Esophagus squamous epithelium (tissue), 4 donors: ENCODE measurements around the gene PIP4P1.

Experiments used
- POLR2A ChIP-seq, 4 donors: fragments of 450-650 bp; IDR thresholded peaks; one replicate each; pipeline ENCODE4 v1.6.1; 2017; ENCODE audit warnings: antibody characterized with exemption in 4 of 4, mild to moderate bottlenecking in 4 of 4, moderate library complexity in 3 of 4
- TF ChIP-seq, protein P1 (sequence below), 6 experiments: fragments of 450-650 bp in 4 of 6; fragments of 200-600 bp in 2 of 6; sonication (generic) in 2 of 6; IDR thresholded peaks; one replicate each; pipeline ENCODE4 v1.5.1; 2016 to 2019; ENCODE audit warnings: antibody characterized with exemption in 6 of 6, mild to moderate bottlenecking in 4 of 6, moderate library complexity in 4 of 6

DNA sequence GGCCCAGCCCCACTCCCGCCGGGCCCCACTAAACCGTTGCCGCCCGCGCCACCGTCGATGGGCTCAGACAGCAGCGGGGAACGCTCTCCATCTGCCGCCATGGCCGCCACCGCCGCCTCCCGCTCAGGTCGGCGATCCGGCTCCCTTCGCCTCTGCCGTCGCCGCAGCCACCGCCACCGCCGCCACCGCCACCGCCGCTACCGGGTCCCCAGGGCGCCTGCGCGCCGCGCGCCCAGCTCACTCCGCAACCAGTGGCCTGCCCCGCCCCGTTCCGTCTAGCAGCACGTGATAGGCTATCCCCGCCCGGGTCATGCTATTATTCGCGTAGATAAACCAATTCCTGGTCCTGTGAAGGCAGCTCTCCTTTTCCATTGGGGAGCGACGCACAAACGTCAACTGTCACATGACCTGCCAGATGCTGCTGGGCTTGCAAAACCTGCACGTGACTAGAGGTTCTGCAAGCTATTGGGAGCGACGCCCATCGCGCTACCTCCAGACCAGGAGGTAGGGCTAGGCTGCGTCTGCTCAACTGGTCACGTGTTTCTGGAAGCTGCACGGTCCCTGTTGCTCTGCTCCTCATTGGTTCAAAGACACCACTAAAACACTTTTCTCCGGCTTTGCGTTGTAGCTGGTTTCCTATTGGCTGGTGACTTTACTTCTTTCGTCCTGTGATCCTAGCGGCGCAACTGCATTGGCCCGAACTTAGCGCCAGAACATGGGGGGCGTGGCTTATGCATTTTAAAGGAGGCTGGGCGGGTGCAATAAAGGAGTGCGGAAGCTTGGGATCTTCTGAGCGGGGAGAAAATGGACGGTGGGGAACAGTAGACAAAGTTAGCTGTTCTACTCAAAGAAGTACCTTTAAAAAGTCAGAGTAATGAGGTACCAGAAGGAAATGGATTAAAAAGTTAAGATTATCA lies at the start of gene PIP4P1:
- TF ChIP-seq, protein P1, sequence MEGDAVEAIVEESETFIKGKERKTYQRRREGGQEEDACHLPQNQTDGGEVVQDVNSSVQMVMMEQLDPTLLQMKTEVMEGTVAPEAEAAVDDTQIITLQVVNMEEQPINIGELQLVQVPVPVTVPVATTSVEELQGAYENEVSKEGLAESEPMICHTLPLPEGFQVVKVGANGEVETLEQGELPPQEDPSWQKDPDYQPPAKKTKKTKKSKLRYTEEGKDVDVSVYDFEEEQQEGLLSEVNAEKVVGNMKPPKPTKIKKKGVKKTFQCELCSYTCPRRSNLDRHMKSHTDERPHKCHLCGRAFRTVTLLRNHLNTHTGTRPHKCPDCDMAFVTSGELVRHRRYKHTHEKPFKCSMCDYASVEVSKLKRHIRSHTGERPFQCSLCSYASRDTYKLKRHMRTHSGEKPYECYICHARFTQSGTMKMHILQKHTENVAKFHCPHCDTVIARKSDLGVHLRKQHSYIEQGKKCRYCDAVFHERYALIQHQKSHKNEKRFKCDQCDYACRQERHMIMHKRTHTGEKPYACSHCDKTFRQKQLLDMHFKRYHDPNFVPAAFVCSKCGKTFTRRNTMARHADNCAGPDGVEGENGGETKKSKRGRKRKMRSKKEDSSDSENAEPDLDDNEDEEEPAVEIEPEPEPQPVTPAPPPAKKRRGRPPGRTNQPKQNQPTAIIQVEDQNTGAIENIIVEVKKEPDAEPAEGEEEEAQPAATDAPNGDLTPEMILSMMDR (IDR thresholded peaks at IDR 0.05), result peak in 1 of 6 experiments; percentile 8
- TF ChIP-seq POLR2A (IDR thresholded peaks at IDR 0.05), result peak in 3 of 4 donors; percentile 84 to 96 (median 93)
